HUES64 (cell line): Measurements from ENCODE around the gene HOXC9.

Experiments used
- H3K27ac ChIP-seq: 2 replicates; pipeline ENCODE4 v1.7.0; 2013; ENCODE audit warnings: low read depth, low read length, inconsistent platforms
- H3K27me3 ChIP-seq: 2 replicates; pipeline ENCODE4 v1.6.1; 2013; ENCODE audit warnings: mild to moderate bottlenecking, low read length; ENCODE audit not compliant: insufficient read depth
- H3K36me3 ChIP-seq: 2 replicates; pipeline ENCODE4 v1.6.1; 2013; ENCODE audit warnings: mild to moderate bottlenecking, low read length; ENCODE audit not compliant: insufficient read depth
- H3K4me1 ChIP-seq: 2 replicates; pipeline ENCODE4 v1.6.1; 2013; ENCODE audit warnings: mild to moderate bottlenecking, low read length, moderate library complexity; ENCODE audit not compliant: insufficient read depth
- H3K4me3 ChIP-seq: 2 replicates; pipeline ENCODE4 v1.5.1; 2013; ENCODE audit warnings: mild to moderate bottlenecking, low read length, moderate library complexity
- H3K9ac ChIP-seq: 2 replicates; pipeline ENCODE4 v1.6.1; 2013; ENCODE audit warnings: mild to moderate bottlenecking, low read depth, low read length
- H3K9me3 ChIP-seq: 2 replicates; pipeline ENCODE4 v1.6.1; 2013; ENCODE audit warnings: low read depth, low read length; ENCODE audit not compliant: insufficient read depth
- WGBS: fragments of 150-250, 120-280 bp; methylation state at CpG from one replicate; pipeline ENCODE4 v1.1.7; 2013; ENCODE audit warnings: missing lambda C conversion rate; 5-methylcytosine and 5-hydroxymethylcytosine counted together

HOXC9 gene

GRCh38 chr12:54051026-54051842 lies 51.3 kb downstream of the HOXC9 start:
- H3K4me3 ChIP-seq: no peak overlapping the region
- no peak overlapping the region for H3K27ac ChIP-seq
- H3K9me3 ChIP-seq: no peaks in the 10 kb centered on the region
- no peaks in the 10 kb centered on the region for H3K36me3 ChIP-seq
- H3K4me1 ChIP-seq: peaks cover 16% of the 10 kb centered on the region; the same call in 1 of the 2 replicates
- WGBS: 10% methylated on average over 12 of the region's 12 CpGs
- no peak overlapping the region for H3K9ac ChIP-seq
- peaks cover 99% of the 10 kb centered on the region for H3K27me3 ChIP-seq

GRCh38 chr12:54051874-54052437 lies 52.0 kb downstream of the HOXC9 start:
- H3K9ac ChIP-seq: no peak overlapping the region
- H3K9me3 ChIP-seq: no peaks in the 10 kb centered on the region
- H3K4me3 ChIP-seq: no peak overlapping the region
- H3K27me3 ChIP-seq: peaks cover 99% of the 10 kb centered on the region
- H3K27ac ChIP-seq: no peak overlapping the region
- H3K4me1 ChIP-seq: peaks cover 16% of the 10 kb centered on the region; the same call in 1 of the 2 replicates
- H3K36me3 ChIP-seq: no peaks in the 10 kb centered on the region
- 5% methylated on average over 24 of the region's 24 CpGs for WGBS

GRCh38 chr12:54052438-54053002 lies 52.6 kb downstream of the HOXC9 start:
- 6% methylated on average over 7 of the region's 10 CpGs for WGBS
- H3K36me3 ChIP-seq: no peaks in the 10 kb centered on the region
- no peaks in the 10 kb centered on the region for H3K9me3 ChIP-seq
- no peak overlapping the region for H3K27ac ChIP-seq
- H3K4me1 ChIP-seq: peaks cover 13% of the 10 kb centered on the region; the same call in 1 of the 2 replicates
- no peak overlapping the region for H3K4me3 ChIP-seq
- H3K27me3 ChIP-seq: peaks cover 99% of the 10 kb centered on the region
- no peak overlapping the region for H3K9ac ChIP-seq
